Ascending aorta (tissue), 2 donors: ENCODE results near the gene ZCCHC4. TPM values are rescaled to one million over a fixed set of nuclear protein-coding genes. Genes with fewer than 3 reads are reported as not detected.

Experiments used
- DNase-seq, 2 donors: peaks; one replicate each; pipeline ENCODE4 v3.0.0-alpha.2; 2019; ENCODE audit warnings: low spot score in 2 of 2
- H3K27ac ChIP-seq, 2 donors: fragments of 200-600 bp; sonication (generic); one replicate each; pipeline ENCODE4 v1.5.1; 2016 to 2017; ENCODE audit warnings: mild to moderate bottlenecking in 1 of 2
- H3K27me3 ChIP-seq: fragments of 200-600 bp; sonication (generic); one replicate; pipeline ENCODE4 v1.5.1; 2017
- H3K36me3 ChIP-seq, 2 donors: fragments of 200-600 bp; sonication (generic); one replicate each; pipeline ENCODE4 v1.5.1; 2016
- H3K4me1 ChIP-seq, 2 donors: fragments of 200-600 bp; sonication (generic); one replicate each; pipeline ENCODE4 v1.5.1; 2016 to 2017; ENCODE audit warnings: mild to moderate bottlenecking in 1 of 2
- H3K4me3 ChIP-seq, 2 donors: fragments of 200-600 bp; sonication (generic); one replicate each; pipeline ENCODE4 v1.5.1; 2016 to 2017; ENCODE audit warnings: mild to moderate bottlenecking in 1 of 2
- H3K9me3 ChIP-seq, 2 donors: fragments of 200-600 bp; sonication (generic); one replicate each; pipeline ENCODE4 v1.5.1; 2016
- intact Hi-C: fragments of 100-400 bp; cut with DNase I; formaldehyde crosslinking; loops from one replicate; pipeline ENCODE4 v1.15.1; 2023
- total RNA-seq: library from RNA; depleted of rRNA; stranded (reverse); fragments of >200 nt; gene quantifications from one replicate; pipeline ENCODE4 v1.1.0, GENCODE V29; 2016
- TF ChIP-seq, protein P1 (sequence below), 3 experiments: fragments of 200-600 bp in 2 of 3; fragments of 450-650 bp in 1 of 3; sonication (generic) in 2 of 3; IDR thresholded peaks; one replicate each; pipeline ENCODE4 v1.5.1; 2016 to 2019; ENCODE audit warnings: antibody characterized with exemption in 3 of 3, mild to moderate bottlenecking in 1 of 3, moderate library complexity in 1 of 3

Gene ZCCHC4
- total RNA-seq, 1 donor from 2014 or later: 1.7 TPM

DNA sequence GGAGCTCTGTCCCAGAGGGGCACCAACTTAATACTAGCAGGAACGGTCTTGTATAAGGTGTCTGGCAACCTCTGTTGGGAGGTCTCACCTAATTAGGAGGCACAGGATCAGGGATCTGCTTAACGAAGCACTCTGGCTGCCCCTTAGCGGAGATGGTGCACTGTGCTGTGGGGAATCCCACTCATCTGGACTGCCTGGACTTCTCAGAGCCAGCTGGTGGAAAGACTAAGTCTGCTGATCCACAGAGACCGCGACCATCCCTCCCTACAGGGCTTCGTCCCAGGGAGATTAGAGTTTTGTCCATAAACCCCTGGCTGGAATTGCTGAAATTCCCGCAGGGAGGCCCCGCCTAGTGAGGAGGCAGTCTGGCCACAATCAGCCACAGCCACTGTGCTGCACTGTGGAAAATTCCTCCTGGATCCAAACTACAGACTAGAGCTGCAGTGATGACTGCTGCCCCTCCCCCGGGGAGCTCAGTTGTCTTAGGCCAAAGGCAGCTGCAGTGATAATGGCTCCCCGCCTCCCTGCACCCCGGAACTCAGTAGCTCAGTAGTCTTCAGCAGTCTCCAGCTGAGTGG lies 22.0 kb upstream of the ZCCHC4 start:
- no peak for DNase-seq
- TF ChIP-seq, protein P1, sequence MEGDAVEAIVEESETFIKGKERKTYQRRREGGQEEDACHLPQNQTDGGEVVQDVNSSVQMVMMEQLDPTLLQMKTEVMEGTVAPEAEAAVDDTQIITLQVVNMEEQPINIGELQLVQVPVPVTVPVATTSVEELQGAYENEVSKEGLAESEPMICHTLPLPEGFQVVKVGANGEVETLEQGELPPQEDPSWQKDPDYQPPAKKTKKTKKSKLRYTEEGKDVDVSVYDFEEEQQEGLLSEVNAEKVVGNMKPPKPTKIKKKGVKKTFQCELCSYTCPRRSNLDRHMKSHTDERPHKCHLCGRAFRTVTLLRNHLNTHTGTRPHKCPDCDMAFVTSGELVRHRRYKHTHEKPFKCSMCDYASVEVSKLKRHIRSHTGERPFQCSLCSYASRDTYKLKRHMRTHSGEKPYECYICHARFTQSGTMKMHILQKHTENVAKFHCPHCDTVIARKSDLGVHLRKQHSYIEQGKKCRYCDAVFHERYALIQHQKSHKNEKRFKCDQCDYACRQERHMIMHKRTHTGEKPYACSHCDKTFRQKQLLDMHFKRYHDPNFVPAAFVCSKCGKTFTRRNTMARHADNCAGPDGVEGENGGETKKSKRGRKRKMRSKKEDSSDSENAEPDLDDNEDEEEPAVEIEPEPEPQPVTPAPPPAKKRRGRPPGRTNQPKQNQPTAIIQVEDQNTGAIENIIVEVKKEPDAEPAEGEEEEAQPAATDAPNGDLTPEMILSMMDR (IDR thresholded peaks at IDR 0.05): no peak
- intact Hi-C loops: no loop called here
- no peaks in the 10 kb centered on the region for H3K4me1 ChIP-seq
- H3K36me3 ChIP-seq: no peaks in the 10 kb centered on the region
- H3K4me3 ChIP-seq: no peak overlapping the region
- no peak overlapping the region for H3K27ac ChIP-seq
- peaks cover 0 to 4% of the 10 kb centered on the region in 2 donors for H3K9me3 ChIP-seq
- no peaks in the 10 kb centered on the region for H3K27me3 ChIP-seq

DNA sequence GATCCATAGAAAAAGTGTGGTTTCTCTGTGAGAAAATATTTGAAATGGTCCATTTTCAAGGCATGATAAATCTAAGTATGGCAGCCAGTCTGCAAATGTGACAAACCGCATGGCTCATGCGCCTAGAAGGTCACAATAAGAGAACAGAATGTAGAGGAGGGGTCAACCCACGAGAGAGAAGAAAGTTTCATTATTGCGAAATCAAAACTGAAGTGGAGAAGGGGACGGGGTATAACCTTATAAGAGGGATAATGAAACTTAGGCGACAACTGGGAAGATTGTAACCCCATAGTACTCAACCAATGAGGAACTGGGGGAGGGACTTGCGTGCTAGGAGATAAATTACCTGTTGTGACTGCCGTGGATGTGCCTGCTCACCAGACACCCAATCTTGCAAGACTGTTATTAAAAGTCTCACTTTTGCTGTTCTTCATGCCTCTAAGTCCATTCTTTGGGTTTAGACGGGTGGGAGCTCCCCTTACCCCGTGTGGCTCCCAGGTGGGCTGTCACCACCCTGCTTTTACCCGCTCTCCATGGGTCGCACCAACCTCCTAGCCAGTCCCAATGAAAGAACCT lies 21.3 kb upstream of the ZCCHC4 start:
- Histone ChIP-seq H3K36me3 (no peaks in the 10 kb centered on the region), H3K9me3 (peaks cover 0 to 4% of the 10 kb centered on the region in 2 donors), H3K27me3 (no peaks in the 10 kb centered on the region), H3K4me1 (no peaks in the 10 kb centered on the region), H3K27ac (no peak overlapping the region), H3K4me3 (no peak overlapping the region)
- intact Hi-C loops: no loop called here
- DNase-seq: no peak
- TF ChIP-seq, protein P1 (IDR thresholded peaks at IDR 0.05): no peak

DNA sequence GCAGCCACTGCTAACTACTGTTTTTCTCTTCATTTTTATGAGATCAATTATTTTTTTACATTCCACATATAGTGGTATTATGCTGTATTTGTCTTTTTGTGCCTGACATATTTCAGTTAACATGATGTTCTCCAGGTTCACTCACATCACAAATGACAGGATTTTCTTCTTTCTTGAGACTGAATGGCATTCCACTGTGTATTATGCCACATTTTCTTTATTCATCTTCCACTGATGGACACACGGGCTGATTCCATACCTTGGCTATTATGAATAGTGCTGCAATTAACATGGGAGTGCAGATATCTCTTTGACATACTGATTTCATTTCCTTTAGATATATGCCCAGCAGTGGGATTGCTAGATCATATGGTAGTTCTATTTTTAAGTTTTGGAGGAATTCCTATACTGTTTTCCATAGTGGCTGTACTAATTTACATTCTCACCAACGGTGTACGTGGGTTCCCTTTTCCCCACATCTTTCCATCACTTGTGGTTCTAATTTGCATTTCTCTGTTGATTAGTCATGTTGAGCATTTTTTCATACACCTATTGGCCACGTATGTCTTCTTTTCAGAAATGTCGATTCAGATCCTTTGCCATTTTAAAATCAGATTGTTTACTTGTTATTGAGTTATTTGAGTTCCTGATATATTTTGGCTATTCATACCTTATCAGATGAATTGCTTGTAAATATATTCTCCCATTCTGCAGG lies 14.9 kb upstream of the ZCCHC4 start:
- TF ChIP-seq, protein P1 (IDR thresholded peaks at IDR 0.05): no peak
- Histone ChIP-seq H3K9me3 (no peaks in the 10 kb centered on the region), H3K27me3 (no peaks in the 10 kb centered on the region), H3K4me1 (no peaks in the 10 kb centered on the region), H3K27ac (no peak overlapping the region), H3K4me3 (no peak overlapping the region), H3K36me3 (no peaks in the 10 kb centered on the region)
- no peak for DNase-seq
- intact Hi-C loops: no loop called here

DNA sequence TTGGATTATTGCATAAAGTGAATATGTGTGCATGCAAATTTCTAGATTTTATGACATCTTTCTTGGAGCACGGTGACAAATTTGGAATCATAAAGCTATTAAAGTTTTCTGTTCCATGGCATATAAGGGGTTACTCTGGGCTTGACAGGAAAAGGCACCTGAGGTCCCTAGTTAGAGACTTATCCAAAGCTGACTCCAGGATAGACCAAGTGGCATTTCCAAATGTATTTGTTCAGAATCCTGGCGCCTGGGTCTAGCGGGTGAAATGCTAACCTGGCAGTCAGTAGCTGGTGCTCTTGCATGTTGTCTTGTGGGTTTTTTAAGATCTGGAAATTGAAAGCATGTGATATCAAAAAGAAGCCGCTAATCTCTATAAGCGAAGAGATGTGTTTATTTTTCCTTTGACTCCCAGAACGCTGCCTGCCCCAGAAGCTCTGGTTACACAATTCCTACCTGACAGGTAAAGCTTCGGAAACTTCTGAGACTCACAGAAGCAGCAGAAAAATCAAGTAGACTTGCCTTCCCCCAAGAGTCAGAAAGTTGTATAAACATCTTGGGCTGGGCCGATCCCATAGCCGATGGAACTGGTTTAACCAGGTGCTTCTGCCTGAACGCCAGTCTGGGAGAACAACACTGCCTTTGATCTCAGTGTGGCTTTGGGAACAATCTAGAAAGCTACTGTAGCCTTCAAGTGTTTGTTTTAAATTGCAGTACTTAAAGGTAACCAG lies 12.9 kb upstream of the ZCCHC4 start:
- H3K4me3 ChIP-seq: no peak overlapping the region
- no peaks in the 10 kb centered on the region for H3K36me3 ChIP-seq
- TF ChIP-seq, protein P1 (IDR thresholded peaks at IDR 0.05): no peak
- no peaks in the 10 kb centered on the region for H3K9me3 ChIP-seq
- H3K27me3 ChIP-seq: no peaks in the 10 kb centered on the region
- intact Hi-C loops: no loop called here
- no peak overlapping the region for H3K27ac ChIP-seq
- no peak for DNase-seq
- H3K4me1 ChIP-seq: no peaks in the 10 kb centered on the region

DNA sequence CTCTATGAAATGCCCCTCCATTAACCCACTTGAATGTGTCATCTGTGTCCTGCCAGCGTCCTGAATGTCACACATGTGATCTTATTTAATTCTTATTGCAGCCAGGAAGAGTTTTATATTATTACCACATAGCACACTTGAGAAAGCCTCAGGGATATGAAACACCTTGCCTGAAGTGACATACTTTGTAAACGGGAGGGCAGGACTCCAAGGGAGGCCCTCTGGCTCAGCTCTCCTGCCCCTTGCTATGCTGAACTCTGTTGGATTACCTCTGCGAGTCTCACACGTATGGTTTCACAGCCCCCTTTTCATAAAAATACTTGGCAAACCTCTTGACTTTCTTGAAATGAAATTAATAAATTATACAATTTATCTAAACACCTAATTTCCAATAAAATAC lies 11.1 kb upstream of the ZCCHC4 start:
- intact Hi-C loops: no loop called here
- no peak overlapping the region for H3K27ac ChIP-seq
- no peak for DNase-seq

More for the DNA sequence above, 11.1 kb upstream of the ZCCHC4 start:
- TF ChIP-seq, protein P1 (IDR thresholded peaks at IDR 0.05): no peak
- Histone ChIP-seq H3K36me3 (no peaks in the 10 kb centered on the region), H3K27me3 (no peaks in the 10 kb centered on the region), H3K4me3 (no peak overlapping the region), H3K9me3 (no peaks in the 10 kb centered on the region), H3K4me1 (no peaks in the 10 kb centered on the region)
